H1 (cell line): ENCODE results near the gene AK8.

ENCODE experiments used
- MAFK ChIP-seq: IDR thresholded peaks from 2 replicates; pipeline ENCODE4 v1.6.1; 2012; ENCODE audit warnings: low read depth, mild to moderate bottlenecking, improper control_type of control experiment, low read length
- POLR2A ChIP-seq, 2 experiments: IDR thresholded peaks; 1 replicate in 1 of 2; 2 replicates in 1 of 2; pipeline ENCODE4 v1.6.1; 2011; ENCODE audit warnings: low read depth in 2 of 2, low read length in 2 of 2, mild to moderate bottlenecking in 2 of 2; ENCODE audit errors: control extremely low read depth in 1 of 2
- RAD21 ChIP-seq, 2 experiments: IDR thresholded peaks in 1 of 2; conservative IDR thresholded peaks in 1 of 2; 2 replicates each; pipeline ENCODE4 v1.6.1; 2011; ENCODE audit warnings: low read depth in 2 of 2, low read length in 2 of 2, improper control_type of control experiment in 1 of 2, inconsistent platforms in 1 of 2, mild to moderate bottlenecking in 1 of 2, moderate library complexity in 1 of 2
- SP1 ChIP-seq: IDR thresholded peaks from 2 replicates; pipeline ENCODE4 v1.6.1; 2011; ENCODE audit warnings: low read depth, low read length
- TF ChIP-seq, protein P1 (sequence below), 3 experiments: IDR thresholded peaks; 1 replicate in 2 of 3; 2 replicates in 1 of 3; pipeline versions ENCODE4 v1.5.1 to v1.6.1; 2011; ENCODE audit warnings: low read length in 3 of 3, mild to moderate bottlenecking in 3 of 3, inconsistent platforms in 2 of 3, low read depth in 1 of 3, moderate library complexity in 1 of 3; ENCODE audit not compliant: insufficient read depth in 1 of 3; ENCODE audit errors: control extremely low read depth in 1 of 3
- TF ChIP-seq, protein P2 (sequence below): IDR thresholded peaks from 2 replicates; pipeline ENCODE4 v1.6.1; 2011; ENCODE audit warnings: low read length, improper control_type of control experiment
- TF ChIP-seq, protein P3 (sequence below): IDR thresholded peaks from 2 replicates; pipeline ENCODE4 v1.6.1; 2012; ENCODE audit warnings: inconsistent platforms

DNA sequence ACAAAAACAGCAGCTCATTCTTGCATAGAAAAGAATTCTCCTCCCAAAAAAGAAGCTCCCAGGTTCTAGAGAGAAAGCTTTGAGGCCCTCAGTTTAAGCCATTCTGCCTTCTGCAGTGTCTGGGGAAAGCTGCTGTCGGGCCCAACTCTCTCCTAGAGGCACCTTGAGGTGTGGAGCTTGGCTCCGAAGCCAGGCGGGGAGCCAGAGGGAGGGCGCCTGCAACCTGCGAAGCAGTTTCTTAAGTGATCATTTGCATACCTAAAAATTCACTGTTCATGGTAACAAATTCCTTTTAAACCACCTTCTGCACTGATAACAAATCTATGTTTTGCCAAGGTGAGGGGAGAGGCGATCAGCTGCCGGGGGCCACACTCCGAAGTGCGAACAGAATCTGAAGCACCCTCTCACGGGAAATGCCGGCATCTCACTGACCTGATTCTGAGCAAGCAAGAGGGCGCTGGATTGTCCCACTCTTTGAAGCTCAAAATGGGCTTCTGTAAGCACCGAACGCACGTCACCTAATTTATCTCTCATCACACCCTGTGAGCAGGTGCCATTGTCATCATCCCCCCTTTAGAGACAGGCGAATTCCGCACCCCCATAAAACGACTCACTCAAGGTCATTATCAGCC is 121.8 kb downstream of the AK8 start:
- TF ChIP-seq, protein P1, sequence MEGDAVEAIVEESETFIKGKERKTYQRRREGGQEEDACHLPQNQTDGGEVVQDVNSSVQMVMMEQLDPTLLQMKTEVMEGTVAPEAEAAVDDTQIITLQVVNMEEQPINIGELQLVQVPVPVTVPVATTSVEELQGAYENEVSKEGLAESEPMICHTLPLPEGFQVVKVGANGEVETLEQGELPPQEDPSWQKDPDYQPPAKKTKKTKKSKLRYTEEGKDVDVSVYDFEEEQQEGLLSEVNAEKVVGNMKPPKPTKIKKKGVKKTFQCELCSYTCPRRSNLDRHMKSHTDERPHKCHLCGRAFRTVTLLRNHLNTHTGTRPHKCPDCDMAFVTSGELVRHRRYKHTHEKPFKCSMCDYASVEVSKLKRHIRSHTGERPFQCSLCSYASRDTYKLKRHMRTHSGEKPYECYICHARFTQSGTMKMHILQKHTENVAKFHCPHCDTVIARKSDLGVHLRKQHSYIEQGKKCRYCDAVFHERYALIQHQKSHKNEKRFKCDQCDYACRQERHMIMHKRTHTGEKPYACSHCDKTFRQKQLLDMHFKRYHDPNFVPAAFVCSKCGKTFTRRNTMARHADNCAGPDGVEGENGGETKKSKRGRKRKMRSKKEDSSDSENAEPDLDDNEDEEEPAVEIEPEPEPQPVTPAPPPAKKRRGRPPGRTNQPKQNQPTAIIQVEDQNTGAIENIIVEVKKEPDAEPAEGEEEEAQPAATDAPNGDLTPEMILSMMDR (IDR thresholded peaks at IDR 0.05; ENCODE audit: control extremely low read depth in 1 of 3, insufficient read depth in 1 of 3, low read depth in 1 of 3, low read length in 3 of 3) = no peak
- TF ChIP-seq RAD21 (IDR thresholded peaks at IDR 0.05 in 1 of 2, conservative IDR thresholded peaks at IDR 0.05 in 1 of 2; ENCODE audit: low read depth in 2 of 2, low read length in 2 of 2) (no peak), MAFK (no peak), POLR2A (IDR thresholded peaks at IDR 0.05; ENCODE audit: control extremely low read depth in 1 of 2, low read depth in 2 of 2, low read length in 2 of 2) (no peak), SP1 (no peak)
- TF ChIP-seq, protein P2, sequence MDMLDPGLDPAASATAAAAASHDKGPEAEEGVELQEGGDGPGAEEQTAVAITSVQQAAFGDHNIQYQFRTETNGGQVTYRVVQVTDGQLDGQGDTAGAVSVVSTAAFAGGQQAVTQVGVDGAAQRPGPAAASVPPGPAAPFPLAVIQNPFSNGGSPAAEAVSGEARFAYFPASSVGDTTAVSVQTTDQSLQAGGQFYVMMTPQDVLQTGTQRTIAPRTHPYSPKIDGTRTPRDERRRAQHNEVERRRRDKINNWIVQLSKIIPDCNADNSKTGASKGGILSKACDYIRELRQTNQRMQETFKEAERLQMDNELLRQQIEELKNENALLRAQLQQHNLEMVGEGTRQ = no peak
- TF ChIP-seq, protein P3, sequence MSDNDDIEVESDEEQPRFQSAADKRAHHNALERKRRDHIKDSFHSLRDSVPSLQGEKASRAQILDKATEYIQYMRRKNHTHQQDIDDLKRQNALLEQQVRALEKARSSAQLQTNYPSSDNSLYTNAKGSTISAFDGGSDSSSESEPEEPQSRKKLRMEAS = no peak
